Activated CD4-positive, alpha-beta memory T cell treated with anti-CD3 and anti-CD28 coated beads, Interleukin-2, amount 10 ng/mL, durations not matched to agents 7 days and 5 days (primary cell): Measurements from ENCODE around the gene BAX. TPM values are rescaled to one million over a fixed set of nuclear protein-coding genes. Genes with fewer than 3 reads are reported as not detected.

Experiments
- CTCF ChIA-PET: fragments of 350-600 bp; sonication (Branson Sonifier 250); formaldehyde crosslinking; loops from one replicate; lab custom pipeline; 2021; ENCODE audit warnings: antibody characterized with exemption, inconsistent platforms; lab: Charles Lee
- POLR2A ChIA-PET: fragments of 350-600 bp; sonication (Branson Sonifier 250); formaldehyde crosslinking; loops from one replicate; lab custom pipeline; 2021; ENCODE audit warnings: antibody characterized with exemption; lab: Charles Lee
- DNase-seq: peaks from one replicate; pipeline ENCODE4 v3.0.0-alpha.2; 2020
- H3K27ac Mint-ChIP-seq: one replicate; pipeline ENCODE4 v1.8.0; 2021; ENCODE audit warnings: mild to moderate bottlenecking, mixed read lengths
- H3K27me3 Mint-ChIP-seq: one replicate; pipeline ENCODE4 v1.8.0; 2021; ENCODE audit warnings: mixed read lengths
- H3K36me3 Mint-ChIP-seq: one replicate; pipeline ENCODE4 v1.8.0; 2021; ENCODE audit warnings: low read depth, mixed read lengths
- H3K4me1 Mint-ChIP-seq: one replicate; pipeline ENCODE4 v1.8.0; 2021; ENCODE audit warnings: mixed read lengths
- H3K4me3 Mint-ChIP-seq: one replicate; pipeline ENCODE4 v1.8.0; 2021; ENCODE audit warnings: mild to moderate bottlenecking, mixed read lengths
- H3K9me3 Mint-ChIP-seq: one replicate; pipeline ENCODE4 v1.8.0; 2021; ENCODE audit warnings: mixed read lengths
- total RNA-seq, 2 experiments: library from RNA; stranded (reverse); gene quantifications; one replicate each; pipeline ENCODE4 v1.2.3, GENCODE V29; 2021

Gene BAX
- total RNA-seq, 2 experiments from 2014 or later, result 255 to 258 TPM

DNA sequence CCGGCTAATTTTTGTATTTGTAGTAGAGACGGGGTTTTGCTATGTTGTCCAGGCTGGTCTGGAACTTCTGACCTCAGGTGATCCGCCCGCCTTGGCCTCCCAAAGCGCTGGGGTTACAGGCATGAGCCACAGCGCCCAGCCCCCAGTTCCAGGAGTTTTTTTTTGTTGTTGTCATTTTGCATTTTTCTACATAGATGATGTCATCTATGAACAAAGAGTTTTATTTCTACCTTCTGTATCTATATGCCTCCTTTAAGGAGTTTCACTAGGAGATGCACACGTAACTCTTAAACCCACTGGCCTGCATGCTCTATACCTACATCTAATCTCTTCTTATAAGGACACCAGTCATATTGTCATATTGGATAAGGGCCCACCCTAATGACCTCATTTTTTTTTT lies 16.4 kb upstream of the BAX start:
- H3K9me3 Mint-ChIP-seq, result peaks cover 2% of the 10 kb centered on the region
- H3K27me3 Mint-ChIP-seq, result peaks cover 1% of the 10 kb centered on the region
- no peak for DNase-seq
- CTCF ChIA-PET, result no interaction called here
- H3K27ac Mint-ChIP-seq, result no peak overlapping the region
- H3K4me1 Mint-ChIP-seq, result peaks cover 16% of the 10 kb centered on the region
- POLR2A ChIA-PET, result no interaction called here
- no peak overlapping the region for H3K4me3 Mint-ChIP-seq
- peaks cover 8% of the 10 kb centered on the region for H3K36me3 Mint-ChIP-seq

- CTCF ChIA-PET, result interaction anchor here (1.0 to 1.2 kb wide), 2 partner anchors 53 to 77 kb away, joined by 3 read pairs; partner anchors contain the start of gene RUVBL2
Measured at GRCh38 chr19:48940902-48941301, 13.8 kb upstream of the BAX start.

GRCh38 chr19:48943081-48943480 lies 11.6 kb upstream of the BAX start:
- Mint-ChIP-seq H3K9me3 (peaks cover 8% of the 10 kb centered on the region), H3K36me3 (peaks cover 8% of the 10 kb centered on the region), H3K27me3 (no peaks in the 10 kb centered on the region), H3K27ac (no peak overlapping the region), H3K4me1 (no peaks in the 10 kb centered on the region), H3K4me3 (no peak overlapping the region)
- no peak for DNase-seq
- CTCF ChIA-PET, result interaction anchor here (1.4 to 1.5 kb wide), 2 partner anchors 11 to 256 kb away, joined by 5 to 6 read pairs; partner anchors contain the start of gene BAX
- POLR2A ChIA-PET, result interaction anchor here (0.7 kb wide), 1 partner anchor 69 kb away, joined by 4 read pairs; no protein-coding TSS in a partner anchor

More at GRCh38 chr19:48940902-48941301, 13.8 kb upstream of the BAX start:
- Mint-ChIP-seq H3K9me3 (peaks cover 2% of the 10 kb centered on the region), H3K36me3 (peaks cover 8% of the 10 kb centered on the region), H3K27me3 (no peaks in the 10 kb centered on the region), H3K27ac (no peak overlapping the region), H3K4me3 (no peak overlapping the region), H3K4me1 (peaks cover 2% of the 10 kb centered on the region)
- POLR2A ChIA-PET, result interaction anchor here (0.7 kb wide), 1 partner anchor 40 kb away, joined by 3 read pairs; no protein-coding TSS in a partner anchor
- DNase-seq, result no peak

- H3K36me3 Mint-ChIP-seq, result peaks cover 8% of the 10 kb centered on the region
- no peak overlapping the region for H3K27ac Mint-ChIP-seq
- no peaks in the 10 kb centered on the region for H3K27me3 Mint-ChIP-seq
- peaks cover 11% of the 10 kb centered on the region for H3K9me3 Mint-ChIP-seq
- no peak for DNase-seq
- ChIA-PET POLR2A (no interaction called here), CTCF (no interaction called here)
- H3K4me1 Mint-ChIP-seq, result no peaks in the 10 kb centered on the region
- H3K4me3 Mint-ChIP-seq, result no peak overlapping the region
Measured at GRCh38 chr19:48945415-48945814, 9.3 kb upstream of the BAX start.

DNA sequence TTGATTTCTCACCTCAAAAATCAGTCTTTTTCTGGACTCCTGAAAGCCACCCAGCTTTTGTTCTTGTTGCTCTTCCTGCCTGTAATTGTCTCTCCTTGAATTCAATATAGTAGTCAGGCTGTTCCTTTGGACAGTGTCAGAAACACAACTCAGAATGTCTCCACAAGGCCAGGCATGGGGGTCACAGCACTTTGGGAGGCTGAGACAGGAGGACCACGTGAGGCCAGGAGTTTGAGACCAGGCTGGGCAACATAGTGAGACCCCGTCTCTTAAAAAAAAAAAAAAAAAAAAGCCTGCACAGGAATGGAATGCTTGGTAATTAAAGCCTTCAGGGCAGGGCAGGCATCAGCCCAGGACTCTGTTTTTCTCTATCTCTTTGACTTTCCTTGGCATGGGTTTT lies 8.9 kb upstream of the BAX start:
- H3K9me3 Mint-ChIP-seq, result peaks cover 9% of the 10 kb centered on the region

GRCh38 chr19:48946463-48947257 lies 8.0 kb upstream of the BAX start:
- Mint-ChIP-seq H3K4me3 (no peak overlapping the region), H3K4me1 (no peaks in the 10 kb centered on the region)
- CTCF ChIA-PET, result no interaction called here

More for the DNA sequence above, 8.9 kb upstream of the BAX start:
- no peak overlapping the region for H3K4me3 Mint-ChIP-seq
- no peak overlapping the region for H3K27ac Mint-ChIP-seq
- ChIA-PET CTCF (no interaction called here), POLR2A (no interaction called here)
- H3K36me3 Mint-ChIP-seq, result peaks cover 8% of the 10 kb centered on the region
- H3K27me3 Mint-ChIP-seq, result no peaks in the 10 kb centered on the region
- H3K4me1 Mint-ChIP-seq, result no peaks in the 10 kb centered on the region
- DNase-seq, result no peak

DNA sequence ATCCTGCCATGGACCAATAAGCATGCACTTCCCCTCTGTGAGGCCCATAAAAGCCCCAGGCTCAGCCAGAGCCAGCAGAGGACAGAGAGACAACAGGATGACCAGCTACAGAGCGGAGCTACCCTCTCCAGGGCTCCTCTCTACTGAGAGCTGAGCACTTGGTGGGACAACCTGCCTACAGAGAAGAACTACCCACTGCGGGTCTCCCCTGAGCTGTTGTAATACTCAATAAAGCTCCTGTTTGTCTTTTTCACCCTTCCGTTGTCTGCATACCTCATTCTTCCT lies 7.5 kb upstream of the BAX start:
- ChIA-PET POLR2A (no interaction called here), CTCF (no interaction called here)
- peaks cover 9% of the 10 kb centered on the region for H3K9me3 Mint-ChIP-seq
- peaks cover 3% of the 10 kb centered on the region for H3K36me3 Mint-ChIP-seq
- DNase-seq, result no peak
- H3K27me3 Mint-ChIP-seq, result no peaks in the 10 kb centered on the region
- H3K27ac Mint-ChIP-seq, result no peak overlapping the region
- H3K4me3 Mint-ChIP-seq, result no peak overlapping the region
- no peaks in the 10 kb centered on the region for H3K4me1 Mint-ChIP-seq

More at GRCh38 chr19:48946463-48947257, 8.0 kb upstream of the BAX start:
- Mint-ChIP-seq H3K36me3 (peaks cover 3% of the 10 kb centered on the region), H3K9me3 (peaks cover 9% of the 10 kb centered on the region), H3K27ac (no peak overlapping the region), H3K27me3 (no peaks in the 10 kb centered on the region)
- POLR2A ChIA-PET, result no interaction called here
- no peak for DNase-seq

DNA sequence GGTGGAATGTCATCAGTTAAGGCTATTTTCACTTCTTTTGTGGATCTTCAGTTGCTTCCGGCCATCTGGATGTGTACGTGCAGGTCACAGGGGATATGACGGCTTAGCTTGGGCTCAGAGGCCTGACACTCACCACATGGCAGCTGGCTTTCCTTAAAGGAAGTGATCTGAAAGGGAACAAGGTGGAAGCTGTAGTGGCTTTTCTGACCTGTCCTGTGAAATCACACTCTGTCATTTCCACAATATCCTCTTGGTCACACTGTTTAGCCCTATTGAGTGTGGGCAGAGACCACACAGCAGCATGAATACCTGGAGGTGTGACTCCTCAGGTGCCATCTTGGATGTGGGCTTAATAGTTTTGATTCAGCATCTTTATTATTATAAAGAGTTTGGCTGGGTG lies 4.5 kb upstream of the BAX start:
- CTCF ChIA-PET, result interaction anchor here (0.6 kb wide), 1 partner anchor 14 kb away, joined by 4 read pairs; no protein-coding TSS in a partner anchor
- Mint-ChIP-seq H3K4me1 (peaks cover 8% of the 10 kb centered on the region), H3K4me3 (no peak overlapping the region), H3K9me3 (peaks cover 9% of the 10 kb centered on the region), H3K27ac (no peak overlapping the region), H3K27me3 (no peaks in the 10 kb centered on the region), H3K36me3 (peaks cover 3% of the 10 kb centered on the region)
- POLR2A ChIA-PET, result interaction anchor here (1.1 kb wide), 1 partner anchor 68 kb away, joined by 3 read pairs; no protein-coding TSS in a partner anchor
- DNase-seq, result no peak

- no peak for DNase-seq
- peaks cover 16% of the 10 kb centered on the region for H3K4me1 Mint-ChIP-seq
- H3K36me3 Mint-ChIP-seq, result peaks cover 11% of the 10 kb centered on the region
- no peaks in the 10 kb centered on the region for H3K27me3 Mint-ChIP-seq
- ChIA-PET CTCF (interaction anchor here (0.6 to 4.1 kb wide), 4 partner anchors 15 to 156 kb away, joined by 3 to 30 read pairs (median 6); partner anchors contain the start of genes GYS1 and RUVBL2), POLR2A (interaction anchor here (0.8 to 5.3 kb wide), 5 partner anchors 11 to 79 kb away, joined by 3 to 38 read pairs (median 4); partner anchors contain the start of genes DHDH, FTL and PPP1R15A)
- no peak overlapping the region for H3K4me3 Mint-ChIP-seq
- peaks cover 9% of the 10 kb centered on the region for H3K9me3 Mint-ChIP-seq
- no peak overlapping the region for H3K27ac Mint-ChIP-seq
Measured at GRCh38 chr19:48950830-48951519, 3.7 kb upstream of the BAX start.

- DNase-seq, result no peak
- Mint-ChIP-seq H3K27ac (no peak overlapping the region), H3K4me1 (peaks cover 32% of the 10 kb centered on the region), H3K27me3 (no peaks in the 10 kb centered on the region), H3K36me3 (peaks cover 26% of the 10 kb centered on the region), H3K9me3 (peaks cover 3% of the 10 kb centered on the region), H3K4me3 (no peak overlapping the region)
- ChIA-PET POLR2A (interaction anchor here (0.7 to 5.3 kb wide), 6 partner anchors 9 to 81 kb away, joined by 3 to 38 read pairs (median 11); partner anchors contain the start of genes DHDH, FTL, GYS1 and PPP1R15A), CTCF (interaction anchor here (0.6 to 4.1 kb wide), 7 partner anchors 13 to 526 kb away, joined by 3 to 30 read pairs (median 5); partner anchors contain the start of genes GYS1 and RUVBL2)
Measured at GRCh38 chr19:48953141-48953540, 1.5 kb upstream of the BAX start.

DNA sequence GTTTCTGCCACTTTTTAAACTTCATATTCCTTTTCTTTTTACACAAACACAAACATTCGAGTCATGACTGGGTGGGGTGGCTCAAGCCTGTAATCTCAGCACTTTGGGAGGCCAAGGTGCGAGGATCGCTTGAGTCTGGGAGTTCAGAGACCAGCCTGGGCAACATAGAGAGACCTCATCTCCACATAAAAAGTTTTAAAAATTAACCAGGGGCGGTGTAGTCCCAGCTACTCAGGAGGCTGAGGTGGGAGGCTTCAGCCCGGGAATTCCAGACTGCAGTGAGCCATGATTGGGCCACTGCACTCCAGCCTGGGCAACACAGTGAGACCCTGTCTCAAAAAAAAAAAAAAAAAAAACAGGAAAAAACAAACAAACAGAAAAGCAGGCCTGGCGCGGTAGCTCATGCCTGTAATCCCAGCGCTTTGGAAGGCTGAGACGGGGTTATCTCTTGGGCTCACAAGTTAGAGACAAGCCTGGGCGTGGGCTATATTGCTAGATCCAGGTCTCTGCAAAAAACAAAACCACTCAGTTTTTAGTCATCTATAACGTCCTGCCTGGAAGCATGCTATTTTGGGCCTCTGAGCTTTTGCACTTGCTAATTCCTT lies 583 bp upstream of the BAX start:
- POLR2A ChIA-PET, result interaction anchor here (0.6 to 5.3 kb wide), 10 partner anchors 8 to 158 kb away, joined by 3 to 38 read pairs (median 6); partner anchors contain the start of genes DHDH, FTL, GYS1 and NUCB1
- no peaks in the 10 kb centered on the region for H3K9me3 Mint-ChIP-seq
- no peaks in the 10 kb centered on the region for H3K27me3 Mint-ChIP-seq
- peak overlapping the region; percentile 78 for H3K4me3 Mint-ChIP-seq
- CTCF ChIA-PET, result interaction anchor here (0.6 to 4.1 kb wide), 7 partner anchors 10 to 159 kb away, joined by 3 to 30 read pairs (median 5); partner anchors contain the start of genes GYS1 and RUVBL2
- no peak for DNase-seq
- peaks cover 39% of the 10 kb centered on the region for H3K4me1 Mint-ChIP-seq
- H3K36me3 Mint-ChIP-seq, result peaks cover 34% of the 10 kb centered on the region
- H3K27ac Mint-ChIP-seq, result peak overlapping the region; percentile 84

DNA sequence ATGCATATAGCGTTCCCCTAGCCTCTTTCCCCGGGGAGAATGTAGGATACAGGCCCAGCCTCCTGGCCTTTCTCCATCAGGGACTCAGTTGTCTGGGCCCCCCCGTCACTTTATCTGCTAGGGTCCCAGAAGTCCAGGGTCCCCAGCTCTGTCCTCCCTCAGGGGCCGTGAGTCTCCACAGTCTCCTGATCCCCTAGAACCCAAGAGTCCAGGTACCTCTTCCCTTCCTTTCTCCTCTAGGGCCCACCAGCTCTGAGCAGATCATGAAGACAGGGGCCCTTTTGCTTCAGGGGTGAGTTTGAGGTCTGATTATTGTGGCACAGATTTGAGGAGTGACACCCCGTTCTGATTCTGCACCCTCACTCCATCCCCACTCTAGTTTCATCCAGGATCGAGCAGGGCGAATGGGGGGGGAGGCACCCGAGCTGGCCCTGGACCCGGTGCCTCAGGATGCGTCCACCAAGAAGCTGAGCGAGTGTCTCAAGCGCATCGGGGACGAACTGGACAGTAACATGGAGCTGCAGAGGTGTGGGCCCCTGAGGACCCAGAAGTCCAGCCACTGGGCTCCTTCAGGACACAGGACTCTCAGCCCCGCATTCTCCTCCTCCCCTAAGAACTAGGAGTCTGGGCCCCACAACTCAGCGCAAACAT lies 758 bp downstream of the BAX start:
- H3K4me1 Mint-ChIP-seq, result peaks cover 46% of the 10 kb centered on the region
- POLR2A ChIA-PET, result interaction anchor here (1.6 to 5.3 kb wide), 4 partner anchors 9 to 83 kb away, joined by 4 to 38 read pairs (median 20); partner anchors contain the start of genes FTL, GYS1, PPP1R15A and RUVBL2
- peaks cover 34% of the 10 kb centered on the region for H3K36me3 Mint-ChIP-seq
- H3K27me3 Mint-ChIP-seq, result no peaks in the 10 kb centered on the region
- no peak for DNase-seq
- CTCF ChIA-PET, result interaction anchor here (1.2 kb wide), 1 partner anchor 38 kb away, joined by 5 read pairs; the partner anchor contains the start of gene RUVBL2
- H3K4me3 Mint-ChIP-seq, result peak overlapping the region; percentile 78
- H3K9me3 Mint-ChIP-seq, result no peaks in the 10 kb centered on the region
- peak overlapping the region; percentile 90 for H3K27ac Mint-ChIP-seq
